ENCODE measurements around the gene PRG2. TPM values are rescaled to one million over a fixed set of nuclear protein-coding genes. Genes with fewer than 3 reads are reported as not detected.

Gene PRG2
- total and polyA plus RNA-seq, 2 of the 13 experiments (the other 11 are each of a cell fraction or from before 2014, with no cell fraction given), result not detected

DNA sequence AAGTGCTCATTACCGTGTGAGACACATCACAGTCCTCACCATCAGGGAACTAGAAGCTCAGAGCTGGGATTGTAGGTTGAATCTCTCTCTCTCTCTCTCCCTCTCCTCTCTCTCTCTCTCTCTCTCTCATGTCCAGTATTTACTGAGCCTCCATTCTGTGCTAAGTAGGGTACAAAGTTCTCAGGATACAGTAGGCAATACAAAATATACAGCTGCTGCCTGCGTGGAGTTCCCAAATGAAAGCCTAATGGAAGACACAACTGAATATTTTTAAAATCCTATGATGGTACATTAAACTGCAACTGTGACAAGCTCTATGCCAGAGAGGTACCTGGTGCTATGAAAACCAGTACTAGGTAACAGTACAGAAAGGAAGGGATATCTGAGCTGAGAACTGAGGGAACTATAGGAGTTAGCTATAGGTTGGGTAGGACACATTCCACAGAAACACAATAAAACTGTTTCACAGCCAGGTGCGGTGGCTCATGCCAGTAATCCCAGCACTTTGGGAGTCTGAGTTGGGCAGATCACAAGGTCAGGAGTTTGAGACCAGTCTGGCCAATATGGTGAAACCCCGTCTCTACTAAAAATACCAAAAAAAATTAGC is 9.6 kb upstream of the PRG2 start (continued):
- TF ChIP-seq, protein P1, sequence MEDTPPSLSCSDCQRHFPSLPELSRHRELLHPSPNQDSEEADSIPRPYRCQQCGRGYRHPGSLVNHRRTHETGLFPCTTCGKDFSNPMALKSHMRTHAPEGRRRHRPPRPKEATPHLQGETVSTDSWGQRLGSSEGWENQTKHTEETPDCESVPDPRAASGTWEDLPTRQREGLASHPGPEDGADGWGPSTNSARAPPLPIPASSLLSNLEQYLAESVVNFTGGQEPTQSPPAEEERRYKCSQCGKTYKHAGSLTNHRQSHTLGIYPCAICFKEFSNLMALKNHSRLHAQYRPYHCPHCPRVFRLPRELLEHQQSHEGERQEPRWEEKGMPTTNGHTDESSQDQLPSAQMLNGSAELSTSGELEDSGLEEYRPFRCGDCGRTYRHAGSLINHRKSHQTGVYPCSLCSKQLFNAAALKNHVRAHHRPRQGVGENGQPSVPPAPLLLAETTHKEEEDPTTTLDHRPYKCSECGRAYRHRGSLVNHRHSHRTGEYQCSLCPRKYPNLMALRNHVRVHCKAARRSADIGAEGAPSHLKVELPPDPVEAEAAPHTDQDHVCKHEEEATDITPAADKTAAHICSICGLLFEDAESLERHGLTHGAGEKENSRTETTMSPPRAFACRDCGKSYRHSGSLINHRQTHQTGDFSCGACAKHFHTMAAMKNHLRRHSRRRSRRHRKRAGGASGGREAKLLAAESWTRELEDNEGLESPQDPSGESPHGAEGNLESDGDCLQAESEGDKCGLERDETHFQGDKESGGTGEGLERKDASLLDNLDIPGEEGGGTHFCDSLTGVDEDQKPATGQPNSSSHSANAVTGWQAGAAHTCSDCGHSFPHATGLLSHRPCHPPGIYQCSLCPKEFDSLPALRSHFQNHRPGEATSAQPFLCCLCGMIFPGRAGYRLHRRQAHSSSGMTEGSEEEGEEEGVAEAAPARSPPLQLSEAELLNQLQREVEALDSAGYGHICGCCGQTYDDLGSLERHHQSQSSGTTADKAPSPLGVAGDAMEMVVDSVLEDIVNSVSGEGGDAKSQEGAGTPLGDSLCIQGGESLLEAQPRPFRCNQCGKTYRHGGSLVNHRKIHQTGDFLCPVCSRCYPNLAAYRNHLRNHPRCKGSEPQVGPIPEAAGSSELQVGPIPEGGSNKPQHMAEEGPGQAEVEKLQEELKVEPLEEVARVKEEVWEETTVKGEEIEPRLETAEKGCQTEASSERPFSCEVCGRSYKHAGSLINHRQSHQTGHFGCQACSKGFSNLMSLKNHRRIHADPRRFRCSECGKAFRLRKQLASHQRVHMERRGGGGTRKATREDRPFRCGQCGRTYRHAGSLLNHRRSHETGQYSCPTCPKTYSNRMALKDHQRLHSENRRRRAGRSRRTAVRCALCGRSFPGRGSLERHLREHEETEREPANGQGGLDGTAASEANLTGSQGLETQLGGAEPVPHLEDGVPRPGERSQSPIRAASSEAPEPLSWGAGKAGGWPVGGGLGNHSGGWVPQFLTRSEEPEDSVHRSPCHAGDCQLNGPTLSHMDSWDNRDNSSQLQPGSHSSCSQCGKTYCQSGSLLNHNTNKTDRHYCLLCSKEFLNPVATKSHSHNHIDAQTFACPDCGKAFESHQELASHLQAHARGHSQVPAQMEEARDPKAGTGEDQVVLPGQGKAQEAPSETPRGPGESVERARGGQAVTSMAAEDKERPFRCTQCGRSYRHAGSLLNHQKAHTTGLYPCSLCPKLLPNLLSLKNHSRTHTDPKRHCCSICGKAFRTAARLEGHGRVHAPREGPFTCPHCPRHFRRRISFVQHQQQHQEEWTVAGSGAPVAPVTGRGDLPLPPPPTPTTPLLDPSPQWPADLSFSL (CRISPR knock-in tag; IDR thresholded peaks at IDR 0.05), result no peak
- no peak for TF ChIP-seq ZNF230 (CRISPR knock-in tag; IDR thresholded peaks at IDR 0.05)
- TF ChIP-seq, protein P2, sequence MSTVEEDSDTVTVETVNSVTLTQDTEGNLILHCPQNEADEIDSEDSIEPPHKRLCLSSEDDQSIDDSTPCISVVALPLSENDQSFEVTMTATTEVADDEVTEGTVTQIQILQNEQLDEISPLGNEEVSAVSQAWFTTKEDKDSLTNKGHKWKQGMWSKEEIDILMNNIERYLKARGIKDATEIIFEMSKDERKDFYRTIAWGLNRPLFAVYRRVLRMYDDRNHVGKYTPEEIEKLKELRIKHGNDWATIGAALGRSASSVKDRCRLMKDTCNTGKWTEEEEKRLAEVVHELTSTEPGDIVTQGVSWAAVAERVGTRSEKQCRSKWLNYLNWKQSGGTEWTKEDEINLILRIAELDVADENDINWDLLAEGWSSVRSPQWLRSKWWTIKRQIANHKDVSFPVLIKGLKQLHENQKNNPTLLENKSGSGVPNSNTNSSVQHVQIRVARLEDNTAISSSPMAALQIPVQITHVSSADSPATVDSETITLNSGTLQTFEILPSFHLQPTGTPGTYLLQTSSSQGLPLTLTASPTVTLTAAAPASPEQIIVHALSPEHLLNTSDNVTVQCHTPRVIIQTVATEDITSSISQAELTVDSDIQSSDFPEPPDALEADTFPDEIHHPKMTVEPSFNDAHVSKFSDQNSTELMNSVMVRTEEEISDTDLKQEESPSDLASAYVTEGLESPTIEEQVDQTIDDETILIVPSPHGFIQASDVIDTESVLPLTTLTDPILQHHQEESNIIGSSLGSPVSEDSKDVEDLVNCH (CRISPR knock-in tag; IDR thresholded peaks at IDR 0.05), result no peak
- TF ChIP-seq, protein P3, sequence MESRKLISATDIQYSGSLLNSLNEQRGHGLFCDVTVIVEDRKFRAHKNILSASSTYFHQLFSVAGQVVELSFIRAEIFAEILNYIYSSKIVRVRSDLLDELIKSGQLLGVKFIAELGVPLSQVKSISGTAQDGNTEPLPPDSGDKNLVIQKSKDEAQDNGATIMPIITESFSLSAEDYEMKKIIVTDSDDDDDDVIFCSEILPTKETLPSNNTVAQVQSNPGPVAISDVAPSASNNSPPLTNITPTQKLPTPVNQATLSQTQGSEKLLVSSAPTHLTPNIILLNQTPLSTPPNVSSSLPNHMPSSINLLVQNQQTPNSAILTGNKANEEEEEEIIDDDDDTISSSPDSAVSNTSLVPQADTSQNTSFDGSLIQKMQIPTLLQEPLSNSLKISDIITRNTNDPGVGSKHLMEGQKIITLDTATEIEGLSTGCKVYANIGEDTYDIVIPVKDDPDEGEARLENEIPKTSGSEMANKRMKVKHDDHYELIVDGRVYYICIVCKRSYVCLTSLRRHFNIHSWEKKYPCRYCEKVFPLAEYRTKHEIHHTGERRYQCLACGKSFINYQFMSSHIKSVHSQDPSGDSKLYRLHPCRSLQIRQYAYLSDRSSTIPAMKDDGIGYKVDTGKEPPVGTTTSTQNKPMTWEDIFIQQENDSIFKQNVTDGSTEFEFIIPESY (CRISPR knock-in tag; IDR thresholded peaks at IDR 0.05), result no peak
- TF ChIP-seq, protein P4, sequence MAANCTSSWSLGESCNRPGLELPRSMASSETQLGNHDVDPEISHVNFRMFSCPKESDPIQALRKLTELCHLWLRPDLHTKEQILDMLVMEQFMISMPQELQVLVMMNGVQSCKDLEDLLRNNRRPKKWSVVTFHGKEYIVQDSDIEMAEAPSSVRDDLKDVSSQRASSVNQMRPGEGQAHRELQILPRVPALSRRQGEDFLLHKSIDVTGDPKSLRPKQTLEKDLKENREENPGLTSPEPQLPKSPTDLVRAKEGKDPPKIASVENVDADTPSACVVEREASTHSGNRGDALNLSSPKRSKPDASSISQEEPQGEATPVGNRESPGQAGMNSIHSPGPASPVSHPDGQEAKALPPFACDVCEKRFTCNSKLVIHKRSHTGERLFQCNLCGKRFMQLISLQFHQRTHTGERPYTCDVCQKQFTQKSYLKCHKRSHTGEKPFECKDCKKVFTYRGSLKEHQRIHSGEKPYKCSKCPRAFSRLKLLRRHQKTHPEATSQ (CRISPR knock-in tag; IDR thresholded peaks at IDR 0.05; ENCODE audit: borderline replicate concordance), result no peak
- TF ChIP-seq FOXK2 (IDR thresholded peaks at IDR 0.05), result no peak
- no peak for TF ChIP-seq ZNF569 (CRISPR knock-in tag; IDR thresholded peaks at IDR 0.05; ENCODE audit: borderline replicate concordance)
- TF ChIP-seq ZNF644 (CRISPR knock-in tag; IDR thresholded peaks at IDR 0.05; ENCODE audit: low read depth), result peak; percentile 87
- TF ChIP-seq ZNF101 (CRISPR knock-in tag; IDR thresholded peaks at IDR 0.05; ENCODE audit: borderline replicate concordance, low read depth), result no peak
- no peak for TF ChIP-seq MXD4 (CRISPR knock-in tag; IDR thresholded peaks at IDR 0.05)
- TF ChIP-seq RFXAP (CRISPR knock-in tag; IDR thresholded peaks at IDR 0.05; ENCODE audit: borderline replicate concordance), result no peak
- peak; percentile 94 for TF ChIP-seq HNF4A (CRISPR knock-in tag; IDR thresholded peaks at IDR 0.05)
- no peak for TF ChIP-seq FOXC1 (CRISPR knock-in tag; IDR thresholded peaks at IDR 0.05; ENCODE audit: borderline replicate concordance)
- TF ChIP-seq ETV6 (CRISPR knock-in tag; conservative IDR thresholded peaks at IDR 0.05), result no peak
- TF ChIP-seq MAFF (IDR thresholded peaks at IDR 0.05; ENCODE audit: low read depth, low read length), result no peak
- TF ChIP-seq ZNF549 (CRISPR knock-in tag; IDR thresholded peaks at IDR 0.05), result no peak
- no peak for TF ChIP-seq RFX3 (CRISPR knock-in tag; IDR thresholded peaks at IDR 0.05)
- no peak for TF ChIP-seq ZFP36 (IDR thresholded peaks at IDR 0.05; ENCODE audit: borderline replicate concordance, low read depth, low read length, partially characterized antibody)
